GM19099 (cell line): ENCODE measurements around the gene PAQR5.

Source experiments
- POLR2A ChIP-seq: IDR thresholded peaks from 3 replicates; pipeline ENCODE4 v1.6.1; 2011; ENCODE audit warnings: low read depth; ENCODE audit not compliant: insufficient read length; ENCODE audit errors: extremely low read depth

The PAQR5 gene

GRCh38 chr15:69288531-69289341 is 10.0 kb upstream of the PAQR5 start:
- TF ChIP-seq POLR2A, result no peak

- TF ChIP-seq POLR2A, result no peak
Measured at GRCh38 chr15:69289342-69290146, 9.2 kb upstream of the PAQR5 start.

- TF ChIP-seq POLR2A, result no peak
Measured at GRCh38 chr15:69290346-69291164, 8.2 kb upstream of the PAQR5 start.

- no peak for TF ChIP-seq POLR2A
Measured at GRCh38 chr15:69292826-69293420, 5.8 kb upstream of the PAQR5 start.

GRCh38 chr15:69293741-69294615 is 4.7 kb upstream of the PAQR5 start:
- TF ChIP-seq POLR2A, result no peak

- TF ChIP-seq POLR2A, result no peak
Measured at GRCh38 chr15:69296606-69297005, 2.1 kb upstream of the PAQR5 start.

- TF ChIP-seq POLR2A, result no peak
Measured at GRCh38 chr15:69297642-69298353, 914 bp upstream of the PAQR5 start.

GRCh38 chr15:69298354-69298696 is 387 bp upstream of the PAQR5 start:
- TF ChIP-seq POLR2A, result no peak

- TF ChIP-seq POLR2A, result no peak
Measured at GRCh38 chr15:69299451-69299886, 757 bp downstream of the PAQR5 start.

- TF ChIP-seq POLR2A, result no peak
Measured at GRCh38 chr15:69299943-69300588, 1.4 kb downstream of the PAQR5 start.

- TF ChIP-seq POLR2A, result no peak
Measured at GRCh38 chr15:69302929-69303328, 4.2 kb downstream of the PAQR5 start.

- no peak for TF ChIP-seq POLR2A
Measured at GRCh38 chr15:69303337-69304181, 4.8 kb downstream of the PAQR5 start.

- TF ChIP-seq POLR2A, result no peak
Measured at GRCh38 chr15:69304182-69304545, 5.5 kb downstream of the PAQR5 start.
